H1 (cell line): ENCODE results near the gene RAP2B. TPM values are rescaled to one million over a fixed set of nuclear protein-coding genes. Genes with fewer than 3 reads are reported as not detected.

Experiments
- CTCF ChIA-PET: fragments of 300-600 bp; sonication (Branson Sonifier 250); formaldehyde crosslinking; loops from one replicate; lab custom pipeline; 2021; ENCODE audit not compliant: partially characterized antibody; lab: Charles Lee
- POLR2A ChIA-PET: fragments of 300-600 bp; sonication (Branson Sonifier 250); formaldehyde crosslinking; loops from one replicate; lab custom pipeline; 2021; ENCODE audit warnings: inconsistent platforms; ENCODE audit not compliant: partially characterized antibody; lab: Charles Lee
- DNase-seq, 2 experiments: peaks; one replicate each; pipeline versions ENCODE4 v3.0.0 to v3.0.0-alpha.2; 2010 to 2022; ENCODE audit warnings: low spot score in 2 of 2, low read depth in 1 of 2, mixed read lengths in 1 of 2
- FAIRE-seq: peaks from 2 replicates; lab custom pipeline; 2011; peaks lifted over from hg19 to GRCh38; lab: Jason Lieb, UNC
- H2AFZ ChIP-seq: 2 replicates; pipeline ENCODE4 v1.8.1; 2012; ENCODE audit warnings: low read length, inconsistent platforms
- H2AK5ac ChIP-seq: 2 replicates; pipeline ENCODE4 v1.6.1; 2013; ENCODE audit warnings: low read depth, low read length
- H2BK120ac ChIP-seq: replicated peaks from 2 replicates; pipeline ENCODE3; 2013; ENCODE audit warnings: low read depth, low read length, inconsistent platforms
- H2BK12ac ChIP-seq: 2 replicates; pipeline ENCODE4 v1.6.1; 2013; ENCODE audit warnings: low read depth, low read length
- H2BK15ac ChIP-seq: 2 replicates; pipeline ENCODE4 v1.6.1; 2013; ENCODE audit warnings: low read length
- H2BK20ac ChIP-seq: 2 replicates; pipeline ENCODE4 v1.6.1; 2013; ENCODE audit warnings: low read length
- H2BK5ac ChIP-seq: 2 replicates; pipeline ENCODE4 v1.6.1; 2013; ENCODE audit warnings: low read depth, low read length
- H3K14ac ChIP-seq: 2 replicates; pipeline ENCODE4 v1.6.1; 2013; ENCODE audit warnings: inconsistent platforms; ENCODE audit not compliant: insufficient read length
- H3K18ac ChIP-seq: 2 replicates; pipeline ENCODE4 v1.6.1; 2013; ENCODE audit warnings: low read length; ENCODE audit errors: extremely low read depth
- H3K23ac ChIP-seq: 2 replicates; pipeline ENCODE4 v1.6.1; 2013; ENCODE audit warnings: inconsistent platforms; ENCODE audit not compliant: insufficient read length
- H3K23me2 ChIP-seq: 2 replicates; pipeline ENCODE4 v1.6.1; 2013; ENCODE audit warnings: low read depth, low read length
- H3K27ac ChIP-seq: 2 replicates; pipeline ENCODE4 v1.6.1; 2011; ENCODE audit warnings: low read depth, low read length, inconsistent platforms
- H3K27me3 ChIP-seq, 4 experiments: replicated peaks in 1 of 4; 1 replicate in 1 of 4; 2 replicates in 3 of 4; pipeline versions ENCODE4 v1.6.1 to v1.8.1; 2011 to 2013; ENCODE audit warnings: low read length in 3 of 4, mild to moderate bottlenecking in 3 of 4, inconsistent platforms in 2 of 4, mixed read lengths in 2 of 4, moderate library complexity in 1 of 4; ENCODE audit not compliant: control insufficient read depth in 3 of 4, insufficient read depth in 3 of 4; ENCODE audit errors: extremely low read depth in 1 of 4
- H3K36me3 ChIP-seq, 4 experiments: 2 replicates each; pipeline versions ENCODE4 v1.6.1 to v1.8.1; 2011 to 2013; ENCODE audit warnings: mild to moderate bottlenecking in 4 of 4, low read length in 3 of 4, moderate library complexity in 2 of 4, control low read depth in 1 of 4, inconsistent platforms in 1 of 4; ENCODE audit not compliant: insufficient read depth in 4 of 4, control insufficient read depth in 2 of 4
- H3K4ac ChIP-seq: replicated peaks from 2 replicates; pipeline ENCODE3; 2013; ENCODE audit warnings: low read length, low read depth, mixed read lengths, inconsistent platforms; ENCODE audit not compliant: insufficient read length
- H3K4me1 ChIP-seq, 4 experiments: replicated peaks in 1 of 4; 1 replicate in 1 of 4; 2 replicates in 3 of 4; pipeline versions ENCODE4 v1.6.1 to v1.8.1; 2011 to 2013; ENCODE audit warnings: low read length in 3 of 4, inconsistent platforms in 2 of 4, mixed read lengths in 1 of 4; ENCODE audit not compliant: insufficient read depth in 4 of 4, control insufficient read depth in 3 of 4
- H3K4me2 ChIP-seq, 2 experiments: 2 replicates each; pipeline versions ENCODE4 v1.6.1 to v1.8.1; 2011 to 2013; ENCODE audit warnings: low read depth in 2 of 2, low read length in 2 of 2, control low read depth in 1 of 2, inconsistent platforms in 1 of 2, mild to moderate bottlenecking in 1 of 2; ENCODE audit not compliant: insufficient read depth in 1 of 2
- H3K4me3 ChIP-seq, 4 experiments: fragments of 200-600, 300-600 bp in 1 of 4; sonication (generic), shearing (Covaris generic), sonication (Bioruptor Twin) in 1 of 4; 2 replicates each; pipeline versions ENCODE4 v1.5.1 to v1.8.1; 2011 to 2016; ENCODE audit warnings: low read length in 4 of 4, low read depth in 3 of 4, control low read depth in 2 of 4, inconsistent platforms in 2 of 4, mild to moderate bottlenecking in 2 of 4, mixed read lengths in 1 of 4, moderate library complexity in 1 of 4; ENCODE audit not compliant: insufficient read depth in 2 of 4; ENCODE audit errors: extremely low read depth in 1 of 4
- H3K56ac ChIP-seq: replicated peaks from 2 replicates; pipeline ENCODE3; 2013; ENCODE audit warnings: low read depth, mild to moderate bottlenecking, mixed read lengths, low read length, inconsistent platforms; ENCODE audit not compliant: insufficient read length
- H3K79me1 ChIP-seq: 2 replicates; pipeline ENCODE4 v1.6.1; 2013; ENCODE audit warnings: low read depth, low read length, control low read depth
- H3K79me2 ChIP-seq, 2 experiments: 2 replicates each; pipeline versions ENCODE4 v1.6.1 to v1.8.1; 2012 to 2013; ENCODE audit warnings: low read length in 2 of 2, mild to moderate bottlenecking in 2 of 2, inconsistent platforms in 1 of 2; ENCODE audit not compliant: insufficient read depth in 2 of 2, control insufficient read depth in 1 of 2
- H3K9ac ChIP-seq, 4 experiments: replicated peaks in 1 of 4; 1 replicate in 1 of 4; 2 replicates in 3 of 4; pipeline versions ENCODE4 v1.6.1 to v1.8.1; 2011 to 2013; ENCODE audit warnings: low read depth in 3 of 4, low read length in 3 of 4, control low read depth in 2 of 4, mild to moderate bottlenecking in 2 of 4, moderate library complexity in 2 of 4, inconsistent platforms in 1 of 4; ENCODE audit errors: extremely low read depth in 1 of 4
- H3K9me3 ChIP-seq, 2 experiments: 2 replicates each; pipeline versions ENCODE4 v1.6.1 to v1.8.1; 2012 to 2013; ENCODE audit warnings: mild to moderate bottlenecking in 2 of 2, moderate library complexity in 2 of 2, control low read depth in 1 of 2, inconsistent platforms in 1 of 2, low read depth in 1 of 2, low read length in 1 of 2, mixed read lengths in 1 of 2; ENCODE audit not compliant: insufficient read depth in 2 of 2
- H4K20me1 ChIP-seq, 2 experiments: replicated peaks in 1 of 2; 2 replicates each; pipeline versions ENCODE3 to v1.8.1; 2011 to 2013; ENCODE audit warnings: inconsistent platforms in 2 of 2, low read length in 2 of 2, mild to moderate bottlenecking in 1 of 2; ENCODE audit not compliant: insufficient read depth in 2 of 2, control insufficient read depth in 1 of 2
- H4K5ac ChIP-seq: 2 replicates; pipeline ENCODE4 v1.6.1; 2013; ENCODE audit warnings: low read length, low read depth, mixed read lengths, inconsistent platforms; ENCODE audit not compliant: insufficient read length
- H4K8ac ChIP-seq: 2 replicates; pipeline ENCODE4 v1.8.0; 2013; ENCODE audit warnings: mild to moderate bottlenecking, moderate library complexity, low read length, inconsistent platforms; ENCODE audit not compliant: insufficient read depth; ENCODE audit errors: extremely low read depth
- H4K91ac ChIP-seq: replicated peaks from 2 replicates; pipeline ENCODE3; 2013; ENCODE audit warnings: low read length, mixed read lengths, inconsistent platforms; ENCODE audit not compliant: insufficient read length
- CTBP2 ChIP-seq: IDR thresholded peaks from 2 replicates; pipeline ENCODE4 v1.7.0; 2011; ENCODE audit warnings: borderline replicate concordance, mild to moderate bottlenecking, moderate library complexity, mixed read lengths, low read length; ENCODE audit not compliant: insufficient read depth, insufficient read length
- GTF2F1 ChIP-seq: IDR thresholded peaks from 2 replicates; pipeline ENCODE4 v1.6.1; 2012; ENCODE audit warnings: low read depth, low read length, improper control_type of control experiment, borderline replicate concordance
- MAX ChIP-seq: IDR thresholded peaks from 2 replicates; pipeline ENCODE4 v1.6.1; 2012; ENCODE audit warnings: inconsistent platforms
- POU5F1 ChIP-seq: IDR thresholded peaks from 2 replicates; pipeline ENCODE4 v1.6.1; 2011; ENCODE audit warnings: low read depth, mild to moderate bottlenecking, low read length, moderate library complexity
- RXRA ChIP-seq: IDR thresholded peaks from 2 replicates; pipeline ENCODE4 v1.6.1; 2011; ENCODE audit warnings: low read depth, mild to moderate bottlenecking, low read length, moderate library complexity; ENCODE audit not compliant: insufficient read depth
- SP1 ChIP-seq: IDR thresholded peaks from 2 replicates; pipeline ENCODE4 v1.6.1; 2011; ENCODE audit warnings: low read depth, low read length
- TBP ChIP-seq: IDR thresholded peaks from 2 replicates; pipeline ENCODE4 v1.6.1; 2011; ENCODE audit warnings: low read depth, low read length, improper control_type of control experiment
- WGBS, 2 experiments: shearing (Covaris generic) in 1 of 2; methylation state at CpG; one replicate each; pipeline versions ENCODE4 v1.1.6 to v1.1.7; 2013 to 2015; ENCODE audit warnings: low lambda C conversion rate in 2 of 2, mixed read lengths in 2 of 2, inconsistent platforms in 1 of 2, low coverage in 1 of 2, missing lambda C conversion rate in 1 of 2; ENCODE audit not compliant: insufficient replicate concordance in 2 of 2, insufficient coverage in 1 of 2, insufficient read length in 1 of 2; ENCODE audit errors: extremely low coverage in 1 of 2, missing lambda C conversion rate in 1 of 2; 5-methylcytosine and 5-hydroxymethylcytosine counted together
- polyA plus RNA-seq, 7 experiments: library from polyadenylated mRNA; depleted of rRNA in 3 of 7; stranded (reverse) in 5 of 7; unstranded in 2 of 7; fragments of >200 nt in 5 of 7; fragments of 200-250 nt in 2 of 7; gene quantifications; 1 replicate in 5 of 7; 2 replicates in 1 of 7; 4 replicates in 1 of 7; pipeline versions ENCODE4 v1.2.1 to v1.2.3, GENCODE V29; 2011 to 2013; ENCODE audit warnings: missing spikeins in 2 of 7, mixed read lengths in 2 of 7
- total RNA-seq: library from RNA; stranded (reverse); fragmentation: NEBNext Ultra II Directional; extraction: Animal tissue kit (Norgen Biotek cat#: 25700); gene quantifications from 2 replicates; pipeline ENCODE4 v1.2.1, GENCODE V29; 2021
- TF ChIP-seq, protein P1 (sequence below): IDR thresholded peaks from 2 replicates; pipeline ENCODE4 v1.6.1; 2012; ENCODE audit warnings: inconsistent platforms

The RAP2B gene
- total and polyA plus RNA-seq, 2 of the 8 experiments (the other 6 are each of a cell fraction or from before 2014, with no cell fraction given): 7.5 to 20.3 TPM

- ChIA-PET CTCF (interaction anchor here (0.6 to 3.3 kb wide), 8 partner anchors 9 to 518 kb away, joined by 3 to 18 read pairs (median 3); no protein-coding TSS in a partner anchor), POLR2A (interaction anchor here (0.6 to 1.4 kb wide), 2 partner anchors 9 to 91 kb away, joined by 3 to 5 read pairs; no protein-coding TSS in a partner anchor)
- peaks cover 18% of the 10 kb centered on the region for H3K23me2 ChIP-seq
- H3K23ac ChIP-seq: no peak overlapping the region
- H2BK120ac ChIP-seq: no peak overlapping the region
- peaks cover 0 to 5% (median 0%) of the 10 kb centered on the region in 4 experiments; a peak in 1 of 8 replicates for H3K36me3 ChIP-seq
- H3K18ac ChIP-seq: no peak overlapping the region
- peak overlapping the region; percentile 67 to 85 for H3K4me2 ChIP-seq
- no peak overlapping the region for H2BK15ac ChIP-seq
- H2AK5ac ChIP-seq: no peak overlapping the region
- no peak overlapping the region for H3K14ac ChIP-seq
- no peaks in the 10 kb centered on the region; the same call in 1 of the 2 replicates for H3K79me1 ChIP-seq
- H4K91ac ChIP-seq: no peak overlapping the region
- H3K9ac ChIP-seq: peak overlapping the region in 2 of 4 experiments; percentile 40 to 65; a peak in 3 of 7 replicates
- TF ChIP-seq TBP (no peak), GTF2F1 (no peak), POU5F1 (no peak), SP1 (no peak), MAX (no peak), RXRA (no peak), CTBP2 (no peak)
- TF ChIP-seq, protein P1, sequence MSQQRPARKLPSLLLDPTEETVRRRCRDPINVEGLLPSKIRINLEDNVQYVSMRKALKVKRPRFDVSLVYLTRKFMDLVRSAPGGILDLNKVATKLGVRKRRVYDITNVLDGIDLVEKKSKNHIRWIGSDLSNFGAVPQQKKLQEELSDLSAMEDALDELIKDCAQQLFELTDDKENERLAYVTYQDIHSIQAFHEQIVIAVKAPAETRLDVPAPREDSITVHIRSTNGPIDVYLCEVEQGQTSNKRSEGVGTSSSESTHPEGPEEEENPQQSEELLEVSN: no peak
- 20% methylated on average over 5 of the region's 5 CpGs; no CpG with 5 or more reads in 1 of the 2 experiments for WGBS, 2 experiments
- no peak overlapping the region for H4K5ac ChIP-seq
- no peak overlapping the region for H4K8ac ChIP-seq
- no peak overlapping the region for H2BK20ac ChIP-seq
- peaks cover 10 to 22% of the 10 kb centered on the region in 2 experiments for H4K20me1 ChIP-seq
- H3K56ac ChIP-seq: no peak overlapping the region
- DNase-seq: no peak
- peaks cover 0 to 51% of the 10 kb centered on the region in 2 experiments; a peak in 3 of 4 replicates for H3K79me2 ChIP-seq
- peaks cover 0 to 3% (median 0%) of the 10 kb centered on the region in 4 experiments; a peak in 2 of 7 replicates for H3K27me3 ChIP-seq
- H2AFZ ChIP-seq: no peak overlapping the region
- peaks cover 0 to 11% (median under 1%) of the 10 kb centered on the region in 4 experiments; a peak in 5 of 7 replicates for H3K4me1 ChIP-seq
- H2BK12ac ChIP-seq: no peak overlapping the region
- H3K4me3 ChIP-seq: peak overlapping the region; percentile 88 to 94 (median 91)
- FAIRE-seq: no peak
- no peak overlapping the region for H3K4ac ChIP-seq
- H3K9me3 ChIP-seq: no peaks in the 10 kb centered on the region
- H2BK5ac ChIP-seq: no peak overlapping the region
- H3K27ac ChIP-seq: no peak overlapping the region
These were observed 1.9 kb downstream of the RAP2B start for GRCh38 chr3:153163756-153164550.
